Brain pericyte (primary cell): Measurements from ENCODE around the gene MFRP.

ENCODE experiments used
- DNase-seq: peaks from one replicate; pipeline ENCODE4 v3.0.0-alpha.2; 2012; ENCODE audit warnings: low read depth, low spot score

Gene MFRP

GRCh38 chr11:119373059-119373920, 26.8 kb upstream of the MFRP start:
- no peak for DNase-seq

- DNase-seq = no peak
Measured at GRCh38 chr11:119372260-119373058, 26.0 kb upstream of the MFRP start.

- DNase-seq = no peak
Measured at GRCh38 chr11:119371778-119372182, 25.3 kb upstream of the MFRP start.

- DNase-seq = no peak
Measured at GRCh38 chr11:119371067-119371601, 24.6 kb upstream of the MFRP start.

GRCh38 chr11:119370486-119371046, 24.1 kb upstream of the MFRP start:
- no peak for DNase-seq

- DNase-seq = no peak
Measured at GRCh38 chr11:119369132-119369925, 22.8 kb upstream of the MFRP start.

GRCh38 chr11:119368121-119369034, 21.9 kb upstream of the MFRP start:
- no peak for DNase-seq

- no peak for DNase-seq
Measured at GRCh38 chr11:119367661-119368120, 21.2 kb upstream of the MFRP start.

- no peak for DNase-seq
Measured at GRCh38 chr11:119366690-119367620, 20.4 kb upstream of the MFRP start.

- no peak for DNase-seq
Measured at GRCh38 chr11:119365071-119365591, 18.6 kb upstream of the MFRP start.

- no peak for DNase-seq
Measured at GRCh38 chr11:119363851-119364590, 17.5 kb upstream of the MFRP start.

GRCh38 chr11:119363081-119363850, 16.8 kb upstream of the MFRP start:
- DNase-seq = no peak

GRCh38 chr11:119362741-119363080, 16.2 kb upstream of the MFRP start:
- DNase-seq = no peak

GRCh38 chr11:119361941-119362725, 15.6 kb upstream of the MFRP start:
- DNase-seq = no peak

- no peak for DNase-seq
Measured at GRCh38 chr11:119361056-119361787, 14.7 kb upstream of the MFRP start.
